Liver (tissue), 3 donors: ENCODE measurements around the gene SPAG16.

Experiments
- CTCF ChIP-seq: fragments of 150-350 bp; IDR thresholded peaks from 2 replicates; pipeline ENCODE4 v1.5.1; 2017; ENCODE audit warnings: improper control_type of control experiment, low read depth, low read length; ENCODE audit not compliant: missing input control
- JUND ChIP-seq, 2 donors: IDR thresholded peaks; 2 replicates each; pipeline ENCODE4 v1.6.1; 2016; ENCODE audit warnings: antibody characterized with exemption in 2 of 2
- TF ChIP-seq, protein P1 (sequence below): IDR thresholded peaks from 2 replicates; pipeline ENCODE4 v1.6.1; 2016; ENCODE audit warnings: antibody characterized with exemption
- donor health status: healthy.
- donor health status: healthy.

DNA sequence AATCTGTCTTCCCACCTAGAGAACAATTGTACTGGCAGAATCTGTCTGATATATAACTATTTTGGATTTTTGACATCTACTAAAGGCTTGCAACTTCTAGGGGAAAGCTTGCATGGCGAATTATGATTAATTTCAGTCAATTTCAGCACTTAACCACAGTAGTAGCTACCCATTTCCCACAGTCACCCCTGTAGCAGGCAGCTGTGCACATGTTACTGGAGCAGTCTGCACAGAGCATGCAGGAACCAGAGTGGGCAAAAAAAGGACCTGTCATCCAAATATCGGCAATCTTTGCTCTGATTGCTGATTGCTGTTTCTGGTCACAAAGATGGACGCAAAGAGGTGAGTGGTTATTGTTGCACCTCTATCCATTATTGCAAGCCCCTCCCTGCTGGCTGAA is 473.3 kb downstream of the SPAG16 start:
- TF ChIP-seq CTCF (no peak), JUND (IDR thresholded peaks at IDR 0.05) (no peak)
- TF ChIP-seq, protein P1, sequence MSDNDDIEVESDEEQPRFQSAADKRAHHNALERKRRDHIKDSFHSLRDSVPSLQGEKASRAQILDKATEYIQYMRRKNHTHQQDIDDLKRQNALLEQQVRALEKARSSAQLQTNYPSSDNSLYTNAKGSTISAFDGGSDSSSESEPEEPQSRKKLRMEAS, result no peak
